Thyroid gland (tissue), 4 donors: ENCODE data around the gene RNPEP.

Source experiments
- CTCF ChIP-seq, 6 experiments: fragments of 200-600 bp in 3 of 6; fragments of 450-650 bp in 3 of 6; sonication (generic) in 3 of 6; IDR thresholded peaks; one replicate each; pipeline ENCODE4 v1.5.1; 2016 to 2019; ENCODE audit warnings: antibody characterized with exemption in 6 of 6, mild to moderate bottlenecking in 2 of 6, inconsistent platforms in 1 of 6, moderate library complexity in 1 of 6
- POLR2A ChIP-seq, 2 donors: fragments of 450-650 bp; IDR thresholded peaks; one replicate each; pipeline ENCODE4 v1.6.1; 2017; ENCODE audit warnings: antibody characterized with exemption in 2 of 2, mild to moderate bottlenecking in 2 of 2, moderate library complexity in 1 of 2

DNA sequence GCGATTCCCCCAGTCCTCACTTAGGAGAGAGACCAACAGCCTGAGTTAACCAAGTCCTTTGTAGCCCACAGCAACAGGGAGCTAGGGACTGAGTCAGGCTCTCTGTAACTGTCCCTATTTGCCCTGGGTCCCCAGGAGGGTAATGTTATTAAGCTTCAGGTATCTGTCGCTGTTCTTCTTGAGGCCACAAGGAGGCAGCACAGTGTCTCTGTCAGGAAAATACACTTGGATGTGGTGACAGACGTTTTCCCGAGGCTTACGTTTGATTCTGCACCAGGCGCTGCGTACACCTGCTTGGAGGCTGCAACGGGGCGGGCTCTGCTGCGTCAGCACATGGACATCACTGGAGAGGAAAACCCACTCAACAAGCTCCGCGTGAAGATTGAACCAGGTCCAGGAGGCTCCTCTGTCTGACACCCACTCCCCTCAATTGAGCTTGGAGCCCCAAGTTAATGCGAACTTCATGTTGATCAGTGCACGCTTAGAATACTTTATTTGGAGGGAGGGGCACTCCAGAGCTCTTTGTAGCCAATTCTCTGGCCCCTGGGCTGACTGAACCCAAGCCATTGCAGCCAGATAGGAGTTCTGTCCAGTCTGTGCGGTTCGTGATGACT, 17.3 kb downstream of the RNPEP start:
- no peak for TF ChIP-seq POLR2A (IDR thresholded peaks at IDR 0.05)
- peak; percentile 45 to 81 (median 64) for TF ChIP-seq CTCF (IDR thresholded peaks at IDR 0.05)
